ENCODE measurements around the gene SGF29. TPM values are rescaled to one million over a fixed set of nuclear protein-coding genes. Genes with fewer than 3 reads are reported as not detected.

SGF29 gene
- polyA plus RNA-seq, 1 donor (not counting 4 experiments of a cell fraction or from before 2014, with no cell fraction given), result 3.0 TPM

DNA sequence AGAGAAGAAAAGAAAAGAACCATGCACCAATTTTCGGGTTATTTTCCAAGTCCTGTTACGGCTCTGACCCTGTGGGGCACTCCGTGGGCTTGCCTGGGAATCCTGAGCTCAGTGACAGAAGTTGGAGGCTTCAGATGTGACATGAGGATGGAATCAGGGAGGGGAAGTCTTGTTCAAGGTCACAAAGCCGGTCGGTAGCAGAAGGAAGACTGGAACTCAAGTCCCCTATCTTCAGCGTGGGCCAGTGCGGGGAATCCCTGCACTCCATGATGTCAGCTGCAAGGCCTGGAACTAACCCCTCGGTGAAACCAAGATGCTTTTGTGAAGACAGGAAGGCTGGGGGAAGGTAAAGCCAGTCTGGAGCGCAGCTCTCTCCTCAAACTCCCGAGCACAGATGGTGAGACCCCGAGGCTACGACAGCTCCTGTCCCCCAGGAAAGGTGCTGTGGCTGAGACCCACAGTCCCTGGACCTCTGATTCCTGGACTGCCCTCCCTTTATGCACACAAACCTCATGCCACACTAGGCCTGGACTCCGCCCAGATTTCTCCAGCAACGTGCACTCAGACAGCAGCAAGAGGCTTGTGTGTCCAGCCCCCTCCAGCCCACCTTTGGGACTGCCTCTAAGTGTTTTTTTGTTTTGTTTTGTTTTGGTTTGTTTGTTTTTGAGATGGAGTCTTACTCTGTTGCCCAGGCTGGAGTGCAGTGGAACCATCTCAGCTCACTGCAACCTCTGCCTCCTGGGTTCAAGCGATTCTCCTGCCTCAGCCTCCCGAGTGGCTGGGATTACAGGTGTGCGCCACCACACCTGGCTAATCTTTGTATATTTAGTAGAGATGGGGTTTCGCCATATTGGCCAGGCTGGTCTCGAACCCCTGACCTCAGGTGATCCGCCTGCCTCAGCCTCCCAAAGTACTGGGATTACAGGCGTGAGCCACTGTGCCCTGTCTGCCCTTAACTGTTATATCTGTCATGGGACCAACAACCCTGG lies 41.6 kb upstream of the SGF29 start:
- no peaks in the 10 kb centered on the region for H3K27me3 ChIP-seq (ENCODE audit: control insufficient read depth, extremely low read depth, insufficient read depth, low read length)
- DNase-seq (ENCODE audit: low read depth, low spot score) (no peak), FAIRE-seq (no peak)
- TF ChIP-seq EZH2 (IDR thresholded peaks at IDR 0.05; ENCODE audit: low read length), result no peak
- TF ChIP-seq CTCF (optimal IDR thresholded peaks at IDR 0.05 in 1 of 3, IDR thresholded peaks at IDR 0.05 in 1 of 3, conservative IDR thresholded peaks at IDR 0.05 in 1 of 3; ENCODE audit: extremely low read depth in 1 of 3, insufficient read depth in 2 of 3, low read length in 3 of 3), result no peak
- no peak overlapping the region for H3K27ac ChIP-seq (ENCODE audit: control insufficient read depth, insufficient read depth, low read length)
- dilution Hi-C loops (cut with MboI; ENCODE audit: extremely low pct_ligation_motif_present, low sequenced_read_pairs), result no loop called here
- H3K9me3 ChIP-seq (ENCODE audit: control insufficient read depth, low read depth, low read length), result no peaks in the 10 kb centered on the region
- H3K79me2 ChIP-seq (ENCODE audit: control insufficient read depth, insufficient read depth, low read length), result no peaks in the 10 kb centered on the region
- no peaks in the 10 kb centered on the region for H4K20me1 ChIP-seq (ENCODE audit: control insufficient read depth, extremely low read depth, insufficient read depth, low read length)
- no peaks in the 10 kb centered on the region for H3K4me1 ChIP-seq (ENCODE audit: control insufficient read depth, extremely low read depth, insufficient read depth, low read length)
- no peak overlapping the region for H3K4me3 ChIP-seq (ENCODE audit: control insufficient read depth in 2 of 3, extremely low read depth in 1 of 3, insufficient read depth in 2 of 3, low read depth in 1 of 3, low read length in 3 of 3)
- H3K36me3 ChIP-seq (ENCODE audit: control insufficient read depth in 2 of 2, extremely low read depth in 1 of 2, insufficient read depth in 2 of 2, low read length in 2 of 2), result no peaks in the 10 kb centered on the region
- H3K4me2 ChIP-seq (ENCODE audit: control insufficient read depth, extremely low read depth, insufficient read depth, low read depth, low read length), result no peak overlapping the region
- H3K9ac ChIP-seq (ENCODE audit: control insufficient read depth, extremely low read depth, insufficient read depth, low read length), result no peak overlapping the region
- H3K9me1 ChIP-seq (ENCODE audit: control insufficient read depth, extremely low read depth, insufficient read depth, low read length), result no peaks in the 10 kb centered on the region
- H2AFZ ChIP-seq (ENCODE audit: control insufficient read depth, low read length), result no peak overlapping the region

DNA sequence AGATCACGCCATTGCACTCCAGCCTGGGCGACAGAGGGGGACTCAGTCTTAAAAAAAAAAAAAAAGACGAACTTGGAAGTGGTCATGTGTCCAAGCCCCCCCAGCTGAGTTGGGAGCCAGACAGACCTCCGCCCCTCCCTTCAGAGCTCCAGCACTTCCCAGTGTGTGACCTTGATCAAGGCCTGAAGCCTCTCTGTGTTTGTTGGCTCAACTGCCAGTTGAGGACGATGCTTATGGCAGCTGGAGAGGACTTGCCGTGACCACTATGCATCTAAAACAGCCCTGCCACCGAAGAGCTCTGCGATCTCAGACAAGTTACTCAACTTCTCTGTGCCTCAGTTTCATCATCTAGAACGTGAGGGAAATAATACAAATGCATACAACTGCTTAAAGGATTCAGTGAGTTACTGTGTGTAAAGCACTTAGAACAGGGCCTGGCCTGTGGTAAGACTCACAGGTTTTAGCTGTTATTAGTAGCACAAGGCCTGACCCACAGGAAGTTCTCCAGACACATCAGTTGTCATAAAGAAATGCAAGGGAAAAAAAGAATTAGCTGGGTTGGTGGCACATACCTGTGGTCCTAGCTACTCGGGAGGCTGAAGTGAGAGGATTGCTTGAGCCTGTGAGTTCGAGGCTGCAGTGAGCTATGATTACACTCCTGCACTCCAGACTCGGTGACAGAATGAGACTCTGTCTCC lies 40.1 kb upstream of the SGF29 start:
- Histone ChIP-seq H3K27me3 (ENCODE audit: control insufficient read depth, extremely low read depth, insufficient read depth, low read length) (no peaks in the 10 kb centered on the region), H4K20me1 (ENCODE audit: control insufficient read depth, extremely low read depth, insufficient read depth, low read length) (no peaks in the 10 kb centered on the region), H3K9me3 (ENCODE audit: control insufficient read depth, low read depth, low read length) (no peaks in the 10 kb centered on the region), H3K27ac (ENCODE audit: control insufficient read depth, insufficient read depth, low read length) (no peak overlapping the region), H3K4me1 (ENCODE audit: control insufficient read depth, extremely low read depth, insufficient read depth, low read length) (no peaks in the 10 kb centered on the region), H3K36me3 (ENCODE audit: control insufficient read depth in 2 of 2, extremely low read depth in 1 of 2, insufficient read depth in 2 of 2, low read length in 2 of 2) (no peaks in the 10 kb centered on the region), H3K4me3 (ENCODE audit: control insufficient read depth in 2 of 3, extremely low read depth in 1 of 3, insufficient read depth in 2 of 3, low read depth in 1 of 3, low read length in 3 of 3) (no peak overlapping the region), H3K4me2 (ENCODE audit: control insufficient read depth, extremely low read depth, insufficient read depth, low read depth, low read length) (no peak overlapping the region), H2AFZ (ENCODE audit: control insufficient read depth, low read length) (no peak overlapping the region), H3K79me2 (ENCODE audit: control insufficient read depth, insufficient read depth, low read length) (no peaks in the 10 kb centered on the region), H3K9me1 (ENCODE audit: control insufficient read depth, extremely low read depth, insufficient read depth, low read length) (no peaks in the 10 kb centered on the region), H3K9ac (ENCODE audit: control insufficient read depth, extremely low read depth, insufficient read depth, low read length) (no peak overlapping the region)
- DNase-seq (ENCODE audit: low read depth, low spot score) (no peak), FAIRE-seq (no peak)
- no peak for TF ChIP-seq EZH2 (IDR thresholded peaks at IDR 0.05; ENCODE audit: low read length)
- TF ChIP-seq CTCF (optimal IDR thresholded peaks at IDR 0.05 in 1 of 3, IDR thresholded peaks at IDR 0.05 in 1 of 3, conservative IDR thresholded peaks at IDR 0.05 in 1 of 3; ENCODE audit: extremely low read depth in 1 of 3, insufficient read depth in 2 of 3, low read length in 3 of 3), result no peak
- dilution Hi-C loops (cut with MboI; ENCODE audit: extremely low pct_ligation_motif_present, low sequenced_read_pairs), result no loop called here
